Measurements from ENCODE around the gene MRI1.
"Not testable (repeated sequence)": the region's sequence is repeated elsewhere in the genome, so short reads cannot be mapped to it uniquely, and the experiment has no call there.

The MRI1 gene

GRCh38 chr19:13764101-13764807, at the start of gene MRI1:
MRI1 (plus strand) TSS chr19:13764522; CDS start chr19:13764589, 67 bp downstream.
- peak; percentile 50 for DNase-seq (ENCODE audit: low read depth)

DNA sequence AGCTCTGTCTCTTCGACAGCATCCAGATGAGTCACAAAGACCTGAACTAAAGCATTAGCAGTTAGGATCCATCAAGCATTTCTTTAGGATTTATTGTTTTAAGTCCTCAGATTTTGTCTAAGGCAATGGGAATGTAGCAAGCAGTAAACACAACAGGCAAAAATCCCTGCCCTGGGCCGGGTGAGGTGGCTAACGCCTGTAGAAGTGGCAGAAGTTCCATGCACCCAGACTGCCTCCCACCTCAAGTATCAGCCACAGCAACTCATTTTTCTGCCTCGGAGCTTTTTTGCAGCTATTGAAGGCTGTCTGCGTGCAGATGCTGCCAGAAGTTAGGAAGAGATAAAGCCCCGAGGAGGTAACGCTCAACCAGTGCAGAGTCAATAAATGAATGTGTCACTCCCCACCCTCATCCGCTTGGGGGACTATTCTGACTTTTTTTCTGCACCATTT, 47.1 kb upstream of the MRI1 start:
- no peak for DNase-seq (ENCODE audit: low read depth)

DNA sequence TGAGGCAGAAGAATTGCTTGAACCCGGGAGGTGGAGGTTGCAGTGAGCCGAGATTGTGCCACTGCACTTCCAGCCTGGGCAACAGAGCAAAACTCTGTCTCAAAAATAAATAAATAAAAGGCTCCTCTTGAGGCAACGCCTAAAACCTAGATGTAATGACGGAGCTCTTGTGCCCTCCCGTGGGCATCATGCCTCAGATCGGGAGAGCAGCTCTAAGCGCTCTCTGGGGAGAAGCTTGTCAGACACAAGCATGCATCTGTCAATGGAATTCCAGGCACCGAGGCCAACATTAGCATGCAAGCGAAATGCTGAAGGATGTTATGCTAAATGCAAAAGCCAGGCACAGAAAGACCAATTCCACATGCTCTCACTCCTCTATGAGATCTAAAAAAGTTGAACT, 45.6 kb upstream of the MRI1 start:
- DNase-seq (ENCODE audit: low read depth), result peak; percentile 83

DNA sequence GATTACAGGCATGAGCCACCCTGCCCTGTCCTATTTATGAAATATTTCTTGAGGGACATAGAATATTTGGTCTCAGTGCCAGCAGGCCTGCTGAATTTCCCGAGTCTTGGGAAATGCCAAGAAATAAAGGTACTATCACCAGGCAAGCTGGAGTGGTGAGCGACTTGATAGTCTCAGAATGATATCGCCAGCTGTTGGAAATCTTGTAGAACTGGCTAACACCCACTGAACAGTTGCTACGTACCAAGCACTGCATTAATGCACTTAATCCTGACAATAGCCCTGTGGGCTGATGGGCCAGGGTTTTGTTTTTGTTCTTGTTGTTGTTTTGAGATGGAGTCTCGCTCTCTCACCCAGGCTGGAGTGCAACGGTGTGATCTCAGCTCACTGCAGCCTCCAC, 42.2 kb upstream of the MRI1 start:
- no peak for DNase-seq (ENCODE audit: low read depth)

- DNase-seq (ENCODE audit: low read depth), result peak; percentile 40
Measured at GRCh38 chr19:13723206-13723605, 41.1 kb upstream of the MRI1 start.

- no peak for DNase-seq (ENCODE audit: low read depth)
Measured at GRCh38 chr19:13726323-13726722, 38.0 kb upstream of the MRI1 start.

DNA sequence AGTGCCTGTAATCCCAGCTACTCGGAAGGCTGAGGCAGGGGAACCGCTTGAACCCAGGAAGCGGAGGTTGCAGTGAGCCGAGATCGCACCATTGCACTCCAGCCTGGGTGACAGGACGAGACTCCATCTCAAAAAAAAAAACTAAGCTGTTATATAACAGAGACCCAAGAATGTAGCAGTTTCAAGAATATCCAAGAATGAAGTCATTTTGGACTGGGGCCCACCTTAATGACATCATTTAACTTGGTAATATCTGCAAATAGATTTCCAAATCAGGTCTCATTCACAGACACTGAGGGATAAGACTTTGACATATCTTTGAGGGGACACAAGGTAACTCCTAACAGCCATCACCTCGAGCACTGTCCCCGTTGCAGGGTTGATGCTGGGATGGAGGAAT, 36.5 kb upstream of the MRI1 start:
- no peak for DNase-seq (ENCODE audit: low read depth)

- DNase-seq (ENCODE audit: low read depth), result peak; percentile 29
Measured at GRCh38 chr19:13729859-13730258, 34.5 kb upstream of the MRI1 start.

- DNase-seq (ENCODE audit: low read depth), result peak; percentile 91
Measured at GRCh38 chr19:13731147-13731964, 33.0 kb upstream of the MRI1 start.

DNA sequence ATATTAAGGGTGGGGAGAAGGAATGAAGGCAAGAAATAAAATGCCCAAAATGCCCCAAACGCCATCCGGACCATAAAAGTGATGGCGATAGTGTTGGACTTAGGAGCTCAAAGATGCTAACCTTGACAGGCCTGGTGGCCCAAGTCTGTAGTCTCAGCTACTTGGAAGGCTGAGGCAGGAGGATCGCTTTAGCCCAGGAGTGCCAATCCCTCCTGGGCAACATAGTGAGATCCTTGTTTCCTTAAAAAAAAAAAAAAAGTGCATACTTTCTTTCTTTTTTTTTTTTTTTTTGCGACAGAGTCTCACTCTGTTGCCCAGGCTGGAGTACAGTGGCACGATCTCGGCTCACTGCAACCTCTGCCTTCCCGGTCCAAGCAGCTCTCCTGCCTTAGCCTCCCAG, 32.0 kb upstream of the MRI1 start:
- no peak for DNase-seq (ENCODE audit: low read depth)

GRCh38 chr19:13734751-13735150, 29.6 kb upstream of the MRI1 start:
- DNase-seq (ENCODE audit: low read depth), result no peak

GRCh38 chr19:13738073-13738472, 26.2 kb upstream of the MRI1 start:
- DNase-seq (ENCODE audit: low read depth), result no peak

DNA sequence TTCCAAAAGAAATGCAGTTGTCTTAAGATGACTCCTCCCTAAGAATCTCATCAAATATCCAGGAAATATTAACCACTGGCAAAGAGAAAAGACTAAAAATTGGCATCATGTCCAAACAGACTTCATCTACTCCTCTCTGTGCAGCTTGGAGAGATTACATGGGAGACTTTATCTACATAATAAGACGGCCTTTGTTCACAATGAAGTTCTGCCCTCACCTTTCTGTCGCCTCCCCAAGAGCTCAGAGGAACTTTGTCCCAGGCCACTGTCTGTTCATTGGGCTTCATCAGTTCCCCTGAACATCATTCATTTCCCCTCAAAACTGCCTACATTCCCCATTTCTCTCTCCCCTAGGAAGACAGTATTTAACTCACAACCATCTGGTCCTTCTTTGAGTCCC, 22.4 kb upstream of the MRI1 start:
- DNase-seq (ENCODE audit: low read depth), result no peak

- no peak for DNase-seq (ENCODE audit: low read depth)
Measured at GRCh38 chr19:13742756-13743155, 21.6 kb upstream of the MRI1 start.

GRCh38 chr19:13744174-13744573, 20.1 kb upstream of the MRI1 start:
- DNase-seq (ENCODE audit: low read depth), result no peak

DNA sequence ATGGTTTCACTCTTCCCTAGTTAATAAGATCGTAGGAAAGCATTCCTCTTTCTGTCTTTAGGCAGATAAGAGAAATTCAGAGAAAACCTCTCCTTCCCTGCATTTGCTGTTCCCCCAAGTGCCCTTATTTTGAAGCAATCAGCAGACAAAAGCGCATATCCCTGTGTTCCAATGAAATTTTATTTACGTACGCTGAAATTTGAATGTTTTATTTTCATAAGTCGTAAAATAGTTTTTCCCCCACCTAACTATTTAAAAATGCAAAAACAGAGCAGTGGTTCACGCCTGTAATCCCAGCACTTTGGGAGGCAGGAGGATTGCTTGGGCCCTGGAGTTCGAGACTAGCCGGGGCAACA, 17.2 kb upstream of the MRI1 start:
- no peak for DNase-seq (ENCODE audit: low read depth)

DNA sequence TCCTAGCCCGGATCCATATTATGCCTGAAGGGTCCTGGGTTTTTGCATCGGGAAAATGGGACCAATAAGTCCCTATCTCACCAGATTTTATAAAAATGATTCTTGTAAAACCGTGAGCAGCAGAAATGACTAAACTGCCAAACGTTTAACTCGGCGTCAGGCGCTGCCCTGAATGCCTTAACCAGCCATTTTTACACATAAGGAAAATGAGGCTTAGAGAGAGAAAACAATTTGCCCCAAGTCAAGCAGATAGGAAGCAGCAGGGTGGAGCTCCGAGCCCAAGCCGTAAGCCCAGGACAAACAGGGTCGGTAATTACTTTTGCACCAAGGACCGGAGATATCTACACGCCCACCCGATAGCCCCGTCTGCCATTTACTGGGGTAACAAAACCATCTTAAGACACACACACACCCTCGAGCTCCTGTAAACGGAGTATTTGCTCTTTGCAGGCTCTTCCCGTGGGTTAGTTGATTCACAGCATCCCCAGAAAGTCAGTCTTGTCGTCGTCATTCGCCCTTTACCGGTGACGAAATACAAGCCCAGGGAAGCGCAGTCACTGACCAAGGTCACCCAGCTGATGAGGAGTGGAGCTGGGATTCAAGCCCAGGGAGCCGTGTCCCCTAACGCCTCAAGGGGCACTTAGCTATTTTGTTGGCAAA, 16.0 kb upstream of the MRI1 start:
- DNase-seq (ENCODE audit: low read depth), result peak; percentile 53

GRCh38 chr19:13751436-13751835, 12.9 kb upstream of the MRI1 start:
- no peak for DNase-seq (ENCODE audit: low read depth)

- DNase-seq (ENCODE audit: low read depth), result not testable (repeated sequence)
Measured at GRCh38 chr19:13753622-13754021, 10.7 kb upstream of the MRI1 start.

DNA sequence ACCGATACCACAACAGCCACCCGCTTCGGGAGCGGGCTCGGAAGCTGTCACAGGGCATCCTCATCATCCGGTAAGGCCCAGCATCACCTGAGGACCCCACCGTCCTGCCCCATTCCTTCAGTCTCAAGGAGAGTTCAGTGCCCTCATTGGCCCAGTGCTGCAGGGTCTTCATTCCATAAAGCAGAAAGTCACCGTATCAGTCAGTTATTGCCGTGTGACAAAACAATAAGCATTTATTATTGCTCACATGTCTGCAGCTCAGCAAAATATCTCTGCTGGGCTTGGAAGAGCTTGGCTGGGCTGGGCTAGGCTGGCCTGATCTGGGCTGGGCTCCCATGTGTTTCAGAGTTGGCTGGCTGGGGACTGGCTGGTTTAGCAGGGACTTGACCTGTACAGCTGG, 8.1 kb upstream of the MRI1 start:
- no peak for DNase-seq (ENCODE audit: low read depth)

GRCh38 chr19:13757805-13758772, 6.2 kb upstream of the MRI1 start:
- no peak for DNase-seq (ENCODE audit: low read depth)

DNA sequence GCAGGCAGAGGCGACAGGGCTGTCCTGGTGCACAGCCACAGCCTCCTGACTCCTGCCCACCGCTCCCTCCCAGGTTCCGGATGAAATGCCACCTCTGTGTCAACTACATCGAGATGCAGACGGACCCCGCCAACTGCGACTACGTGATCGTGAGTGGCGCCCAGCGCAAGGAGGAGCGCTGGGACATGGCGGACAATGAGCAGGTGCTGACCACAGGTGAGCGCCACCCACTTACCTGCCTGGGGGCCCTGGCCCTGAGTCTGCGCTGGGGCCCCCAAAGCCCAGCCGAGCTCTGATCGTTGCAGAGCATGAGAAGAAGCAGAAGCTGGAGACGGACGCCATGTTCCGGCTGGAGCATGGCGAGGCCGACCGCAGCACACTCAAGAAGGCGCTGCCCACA, 5.5 kb upstream of the MRI1 start:
- no peak for DNase-seq (ENCODE audit: low read depth)
